GM18526 (cell line): ENCODE measurements around the gene EFNA5.

Source experiments
- POLR2A ChIP-seq: IDR thresholded peaks from 3 replicates; pipeline ENCODE4 v1.6.1; 2011; ENCODE audit not compliant: insufficient read length; ENCODE audit errors: extremely low read depth

EFNA5 gene

DNA sequence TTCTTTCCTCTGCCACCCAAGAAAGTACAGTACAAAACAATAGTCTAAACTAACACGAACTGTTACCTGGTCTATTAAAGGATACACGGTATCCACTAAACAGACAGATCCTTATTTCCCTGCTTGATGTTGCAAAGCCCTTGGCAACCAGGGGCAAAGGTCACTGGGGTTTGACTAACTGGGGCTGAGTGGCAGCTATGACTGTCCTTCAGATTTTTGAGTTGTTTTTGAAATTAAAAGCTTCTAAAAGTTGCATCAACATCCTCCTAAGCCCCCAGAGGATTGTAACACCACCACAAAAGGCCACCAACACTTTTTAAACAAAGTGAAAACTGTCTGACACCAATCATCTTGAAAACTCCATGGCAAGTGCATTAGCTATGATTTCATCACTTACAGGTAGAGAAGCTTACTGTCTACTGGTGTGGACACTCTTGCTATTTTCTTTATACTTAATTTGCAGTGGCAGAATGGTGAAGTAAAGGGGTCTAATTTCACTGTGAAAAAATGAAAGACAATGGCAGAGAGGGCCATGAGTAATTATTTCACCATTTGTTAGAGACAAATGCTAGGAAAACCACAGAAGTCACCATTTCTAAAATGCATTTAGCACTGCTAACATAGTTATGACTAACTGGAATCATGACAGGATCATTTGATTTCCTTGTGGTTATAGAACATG is 292.4 kb downstream of the EFNA5 start:
- no peak for TF ChIP-seq POLR2A

- TF ChIP-seq POLR2A: no peak
These were observed 293.5 kb downstream of the EFNA5 start for GRCh38 chr5:107377277-107377609.

DNA sequence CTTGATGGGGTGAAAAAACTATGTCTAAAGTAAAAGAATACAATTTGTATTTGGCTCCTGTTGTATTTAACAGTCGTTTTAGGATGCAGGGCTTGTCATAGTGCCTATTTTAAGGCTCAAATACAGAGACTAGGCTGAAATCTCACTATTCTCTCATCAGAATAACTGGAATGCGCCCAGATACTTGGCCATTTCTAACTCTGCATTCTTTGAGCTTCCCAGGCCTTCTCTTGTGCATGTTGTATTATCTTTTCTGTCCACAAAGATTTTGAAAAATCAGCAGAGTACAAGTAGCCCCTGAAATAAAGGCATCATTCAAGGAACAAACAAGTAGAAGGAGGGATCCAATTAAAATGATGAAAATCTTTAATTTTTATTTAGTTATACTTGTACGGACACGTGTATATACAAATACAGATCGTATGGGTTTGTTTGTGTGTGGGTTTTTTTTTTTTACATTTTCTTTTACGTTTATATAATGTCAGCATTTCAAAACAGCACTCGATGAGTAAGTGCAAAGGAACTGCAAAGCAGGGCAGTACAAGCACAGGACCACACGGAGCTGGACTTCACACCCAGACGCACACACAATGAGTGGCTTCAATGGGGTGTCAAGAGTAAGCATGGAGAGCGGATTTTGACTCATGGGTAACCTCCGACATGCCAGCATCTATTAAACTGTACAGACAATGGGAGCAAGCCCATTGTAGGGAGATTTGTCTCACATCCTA is 294.0 kb downstream of the EFNA5 start:
- no peak for TF ChIP-seq POLR2A

DNA sequence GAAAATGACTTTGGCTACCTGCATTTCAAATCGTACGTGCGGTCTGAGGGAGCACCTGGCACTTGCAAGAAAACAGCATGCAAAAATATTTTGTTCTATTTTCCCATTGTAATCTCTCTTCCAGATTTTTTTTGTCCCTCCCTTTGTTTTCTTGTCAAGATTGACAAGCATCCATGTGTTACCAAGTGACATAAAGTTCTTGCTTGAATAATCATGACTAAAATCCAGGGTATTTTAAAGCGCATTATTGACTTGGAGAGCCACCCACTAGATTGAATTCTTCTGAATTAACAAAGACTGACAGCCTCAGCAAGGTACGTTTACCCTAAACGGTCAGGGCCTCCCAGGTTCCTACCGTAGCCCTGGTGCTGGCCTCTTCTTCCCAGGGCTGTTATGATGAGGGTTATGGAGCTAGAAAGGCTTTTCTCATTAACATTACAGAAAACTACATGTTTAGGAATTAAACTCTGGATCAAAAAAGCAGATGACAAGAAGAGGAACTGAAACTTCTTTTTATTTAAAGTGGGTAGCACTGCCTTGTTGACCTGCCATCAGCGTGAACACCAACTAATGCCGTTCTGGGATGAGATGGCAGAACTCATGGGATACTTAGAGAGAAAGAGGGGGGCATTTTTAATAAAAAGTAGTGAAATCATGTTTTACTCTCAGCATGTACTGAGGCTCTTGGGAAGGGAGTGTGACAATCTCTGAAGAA is 297.0 kb downstream of the EFNA5 start:
- no peak for TF ChIP-seq POLR2A

GRCh38 chr5:107372723-107373450 is 297.9 kb downstream of the EFNA5 start:
- TF ChIP-seq POLR2A: no peak

DNA sequence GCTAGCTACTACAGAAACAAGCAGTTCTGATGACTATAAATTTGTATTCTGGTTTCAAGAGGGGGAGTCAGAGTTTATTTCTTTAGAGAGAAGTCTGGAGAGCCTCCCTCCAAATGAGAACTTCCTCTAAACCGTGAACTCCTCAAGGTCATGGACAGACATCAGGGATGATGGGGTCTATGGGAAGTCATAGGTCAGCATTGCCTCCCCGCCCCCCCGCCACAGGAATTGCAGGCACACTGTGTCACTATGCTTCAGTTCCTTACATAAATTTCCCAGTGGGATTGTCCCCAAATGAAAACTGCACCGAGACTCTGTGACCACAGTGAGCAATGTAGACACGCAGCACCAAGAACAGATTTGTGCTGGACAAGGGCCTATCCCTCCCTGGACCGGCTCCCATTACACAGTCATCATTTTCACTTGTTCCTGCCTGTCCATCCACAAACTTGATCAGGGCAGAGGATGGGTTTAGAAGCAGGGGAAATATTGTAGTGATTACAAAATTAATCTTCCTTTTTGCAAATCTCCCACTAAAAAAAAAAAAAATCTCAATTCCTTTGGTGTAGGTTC is 300.3 kb downstream of the EFNA5 start:
- TF ChIP-seq POLR2A: no peak

GRCh38 chr5:107369622-107370021 is 301.1 kb downstream of the EFNA5 start:
- TF ChIP-seq POLR2A: no peak

DNA sequence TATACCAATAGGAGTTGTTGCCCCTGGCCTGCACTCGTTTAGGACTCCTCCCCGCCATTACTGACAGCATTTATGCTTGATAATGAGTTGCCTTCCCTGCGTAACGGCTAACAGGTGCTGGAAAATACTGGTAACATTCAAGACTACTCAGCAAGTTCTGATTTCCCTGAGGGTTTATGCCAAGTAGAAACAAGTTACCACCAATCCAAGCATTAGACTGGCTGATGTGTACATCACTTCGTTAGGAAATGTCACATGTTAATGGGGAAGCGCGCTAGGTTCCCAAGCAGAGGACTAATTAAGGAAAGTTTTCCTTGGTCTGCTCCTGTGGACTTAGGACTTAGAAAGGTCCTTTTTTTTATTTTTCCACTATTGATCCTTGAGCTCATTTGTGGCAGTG is 302.1 kb downstream of the EFNA5 start:
- no peak for TF ChIP-seq POLR2A

DNA sequence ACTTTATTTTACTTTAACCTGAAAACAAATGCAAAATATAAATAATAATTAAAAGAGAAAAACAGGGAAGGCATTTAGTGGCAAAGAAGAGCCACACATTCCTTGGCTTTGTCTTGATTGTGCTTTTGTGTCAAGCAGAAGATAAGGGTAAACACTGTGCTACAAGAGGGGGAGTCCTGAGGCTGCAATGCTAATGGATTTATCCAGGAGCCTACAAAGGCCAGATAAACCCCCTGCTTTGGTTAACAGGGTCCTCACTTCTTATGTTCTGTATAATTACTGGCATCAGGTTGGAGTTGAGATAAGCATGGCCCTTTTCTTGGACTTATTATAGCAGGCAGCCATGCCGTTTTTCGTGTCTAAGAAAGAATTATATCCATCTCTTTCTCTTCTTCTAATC is 302.8 kb downstream of the EFNA5 start:
- no peak for TF ChIP-seq POLR2A

- no peak for TF ChIP-seq POLR2A
These were observed 303.3 kb downstream of the EFNA5 start for GRCh38 chr5:107367480-107367879.

DNA sequence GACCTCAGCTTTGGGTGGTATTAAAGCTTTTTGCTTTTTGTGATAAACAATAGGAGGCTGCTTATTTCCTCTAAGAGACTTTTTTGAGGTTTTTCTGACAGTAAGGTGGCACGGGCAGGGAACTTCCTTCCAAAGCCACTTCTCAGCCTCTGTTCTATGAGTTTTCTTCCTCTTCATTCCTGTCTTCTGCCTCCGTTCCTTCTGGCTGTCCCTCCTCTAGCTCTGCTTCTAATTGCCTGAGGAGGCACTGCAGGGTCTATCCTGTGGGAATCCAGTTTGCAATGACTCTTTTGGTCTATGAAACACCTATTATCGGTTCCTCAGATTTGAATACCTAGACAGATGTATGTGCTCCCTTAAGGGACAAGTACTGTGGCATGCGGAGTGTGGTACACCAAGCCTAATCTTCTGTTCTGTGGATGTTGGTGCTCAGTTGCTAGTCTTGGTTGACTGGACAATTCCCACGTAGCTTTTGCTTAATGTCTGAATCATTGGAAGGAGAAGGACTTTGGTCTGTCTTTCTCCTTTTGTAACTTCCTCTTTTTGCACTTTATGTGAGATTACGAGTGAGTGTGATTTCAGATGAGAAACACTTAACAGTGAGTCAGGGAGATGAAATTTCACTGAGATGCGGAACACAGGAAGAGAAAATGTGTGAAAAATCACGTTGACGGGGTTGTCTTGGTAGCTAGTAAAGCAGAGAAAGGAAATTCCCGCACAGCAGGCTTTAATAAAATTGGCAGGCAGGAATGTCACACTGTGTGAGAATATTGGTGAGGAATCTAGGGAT is 305.2 kb downstream of the EFNA5 start:
- no peak for TF ChIP-seq POLR2A

DNA sequence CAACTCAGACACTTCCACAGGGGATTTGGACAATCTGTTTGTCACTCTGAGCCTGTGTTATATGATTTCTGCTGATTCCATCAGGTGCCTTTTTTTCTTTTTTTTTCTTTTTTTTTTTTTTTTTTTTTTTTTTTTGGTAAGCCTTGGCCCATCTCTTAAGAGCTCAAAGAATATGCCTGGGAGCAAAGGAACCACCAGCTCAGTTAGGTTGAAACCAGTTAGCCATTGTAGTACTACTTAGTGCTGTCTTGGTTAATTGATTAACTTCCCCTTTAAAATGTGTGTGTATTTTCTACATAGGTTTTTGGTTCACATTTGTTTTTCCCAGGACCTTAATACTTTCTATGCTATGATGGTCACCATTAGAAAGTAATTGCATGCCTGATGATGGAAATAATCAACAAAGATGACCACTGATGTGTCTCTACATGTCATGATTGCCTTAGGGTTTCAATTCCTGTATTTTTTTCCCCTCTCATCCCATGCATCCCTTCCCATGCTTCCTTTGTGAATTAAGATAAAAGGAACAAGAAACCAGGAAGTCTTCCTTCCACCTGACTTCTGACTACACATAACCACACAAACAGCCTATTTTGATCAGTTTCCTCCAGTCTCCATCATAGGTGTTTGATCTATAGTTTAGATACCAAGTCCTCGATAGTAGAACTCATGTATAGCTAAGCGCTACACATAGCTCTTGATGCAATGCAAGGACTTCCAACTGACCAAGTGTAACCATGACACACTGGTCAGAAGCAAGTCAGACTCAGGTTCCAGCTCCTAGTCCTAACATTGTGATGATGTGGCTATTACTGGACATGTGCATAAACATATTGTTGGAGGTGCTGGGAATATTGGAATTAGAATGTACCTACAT is 306.1 kb downstream of the EFNA5 start:
- TF ChIP-seq POLR2A: no peak

- no peak for TF ChIP-seq POLR2A
These were observed 307.0 kb downstream of the EFNA5 start for GRCh38 chr5:107363768-107364167.

DNA sequence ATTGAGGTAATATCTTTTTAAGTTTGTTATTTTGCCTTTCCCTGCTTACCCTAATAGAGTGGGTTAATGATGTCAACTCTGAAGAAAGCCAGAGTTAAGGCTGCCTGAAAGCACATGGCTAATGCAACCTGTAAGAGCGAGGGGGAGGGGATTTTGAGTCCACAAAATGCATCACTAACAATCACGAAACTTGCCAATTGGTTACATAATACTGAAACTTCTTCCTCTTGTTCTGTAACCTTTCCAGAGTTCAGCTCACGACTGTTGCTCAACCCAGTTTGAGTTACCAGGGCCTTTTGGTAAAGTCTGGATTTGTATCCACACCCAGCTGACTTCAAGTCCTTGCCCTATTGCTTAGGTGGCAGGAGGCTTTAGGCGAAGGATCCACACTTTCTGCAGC is 308.8 kb downstream of the EFNA5 start:
- TF ChIP-seq POLR2A: no peak
